ENCODE results near the gene DNAJC22.

GRCh38 chr12:49309386-49309785 is 37.3 kb upstream of the DNAJC22 start:
- TF ChIP-seq POLR2A (IDR thresholded peaks at IDR 0.05), result no peak
- TF ChIP-seq, protein P1, sequence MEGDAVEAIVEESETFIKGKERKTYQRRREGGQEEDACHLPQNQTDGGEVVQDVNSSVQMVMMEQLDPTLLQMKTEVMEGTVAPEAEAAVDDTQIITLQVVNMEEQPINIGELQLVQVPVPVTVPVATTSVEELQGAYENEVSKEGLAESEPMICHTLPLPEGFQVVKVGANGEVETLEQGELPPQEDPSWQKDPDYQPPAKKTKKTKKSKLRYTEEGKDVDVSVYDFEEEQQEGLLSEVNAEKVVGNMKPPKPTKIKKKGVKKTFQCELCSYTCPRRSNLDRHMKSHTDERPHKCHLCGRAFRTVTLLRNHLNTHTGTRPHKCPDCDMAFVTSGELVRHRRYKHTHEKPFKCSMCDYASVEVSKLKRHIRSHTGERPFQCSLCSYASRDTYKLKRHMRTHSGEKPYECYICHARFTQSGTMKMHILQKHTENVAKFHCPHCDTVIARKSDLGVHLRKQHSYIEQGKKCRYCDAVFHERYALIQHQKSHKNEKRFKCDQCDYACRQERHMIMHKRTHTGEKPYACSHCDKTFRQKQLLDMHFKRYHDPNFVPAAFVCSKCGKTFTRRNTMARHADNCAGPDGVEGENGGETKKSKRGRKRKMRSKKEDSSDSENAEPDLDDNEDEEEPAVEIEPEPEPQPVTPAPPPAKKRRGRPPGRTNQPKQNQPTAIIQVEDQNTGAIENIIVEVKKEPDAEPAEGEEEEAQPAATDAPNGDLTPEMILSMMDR (IDR thresholded peaks at IDR 0.05), result no peak
